Stimulated activated CD4-positive, alpha-beta T cell treated with anti-CD3 and anti-CD28 coated beads, Interleukin-1b, Interleukin-23, amount 100 ng/mL, for 48 hours (primary cell): ENCODE data around the gene NFAM1.
A peak's percentile ranks its signal among the peaks of the same experiment; 100 is the strongest.

Experiments used
- DNase-seq: peaks from one replicate; pipeline ENCODE4 v3.0.0-alpha.2; 2020

The NFAM1 gene

DNA sequence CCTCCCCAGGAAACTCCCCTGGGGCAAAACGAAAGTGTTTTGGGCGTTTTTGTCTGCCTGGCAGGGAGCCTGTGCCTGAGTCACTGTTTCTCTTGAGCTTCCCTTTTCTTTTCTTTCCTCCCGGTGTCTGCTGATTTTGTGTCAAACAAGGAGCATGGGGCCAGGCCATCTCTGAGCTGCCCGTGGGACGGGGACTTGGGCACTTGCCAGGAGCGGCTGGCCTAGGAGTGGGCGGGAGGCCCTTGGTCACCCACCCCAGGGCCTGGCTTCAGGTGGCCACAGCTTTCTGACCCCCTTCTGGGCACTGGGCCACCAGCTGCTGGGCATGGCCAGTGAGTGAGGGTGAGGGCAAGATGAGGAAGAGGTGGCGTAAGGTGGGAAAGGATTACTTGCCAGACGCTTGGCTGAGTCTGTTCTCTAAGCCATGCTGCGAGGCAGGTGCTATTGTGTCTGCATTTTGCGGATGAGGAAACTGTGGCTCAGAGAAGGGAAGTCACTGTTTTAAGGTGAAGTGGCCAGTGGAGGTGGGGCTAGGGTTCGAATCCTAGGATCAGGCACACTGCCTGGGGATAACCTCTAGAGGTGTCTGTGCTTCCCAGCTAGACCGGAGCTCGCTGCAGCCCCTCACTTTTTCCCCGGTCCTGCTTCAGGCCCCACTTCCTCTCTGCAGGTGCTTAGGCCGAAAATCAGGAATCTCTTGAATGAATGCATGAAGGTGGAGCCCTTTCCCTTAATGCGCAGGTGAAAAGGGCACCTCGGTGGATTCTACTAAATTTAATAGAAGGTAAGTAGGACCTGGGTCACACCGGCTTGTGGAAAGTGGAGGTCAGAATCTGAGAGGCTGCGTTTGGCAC lies 7.8 kb upstream of the NFAM1 start:
- DNase-seq, result no peak

DNA sequence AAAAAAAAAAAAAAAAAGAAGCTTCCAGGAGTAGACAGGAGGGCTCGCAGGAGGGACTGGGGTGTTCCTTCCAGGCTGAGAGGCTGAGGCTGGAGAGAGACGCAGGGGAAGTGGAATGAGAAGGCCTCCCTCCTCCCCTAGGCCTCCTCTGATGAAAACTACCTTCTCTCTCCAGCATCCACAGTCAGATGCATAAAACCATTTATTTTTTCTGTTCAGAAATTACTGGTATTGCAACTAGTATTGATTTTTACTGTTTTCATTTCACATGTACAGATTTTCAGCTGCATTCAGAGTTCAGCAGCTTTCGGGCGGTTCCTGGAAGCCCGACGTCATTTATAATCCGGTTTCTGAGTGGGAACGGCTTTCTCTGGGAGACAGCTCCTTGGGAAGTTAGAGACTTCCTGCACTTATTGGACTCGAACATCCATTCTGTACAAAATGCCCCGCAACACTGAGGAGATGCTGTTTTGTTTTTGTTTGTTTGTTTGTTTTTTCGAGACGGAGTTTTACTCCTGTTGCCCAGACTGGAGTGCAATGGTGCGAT lies 6.9 kb upstream of the NFAM1 start:
- no peak for DNase-seq

DNA sequence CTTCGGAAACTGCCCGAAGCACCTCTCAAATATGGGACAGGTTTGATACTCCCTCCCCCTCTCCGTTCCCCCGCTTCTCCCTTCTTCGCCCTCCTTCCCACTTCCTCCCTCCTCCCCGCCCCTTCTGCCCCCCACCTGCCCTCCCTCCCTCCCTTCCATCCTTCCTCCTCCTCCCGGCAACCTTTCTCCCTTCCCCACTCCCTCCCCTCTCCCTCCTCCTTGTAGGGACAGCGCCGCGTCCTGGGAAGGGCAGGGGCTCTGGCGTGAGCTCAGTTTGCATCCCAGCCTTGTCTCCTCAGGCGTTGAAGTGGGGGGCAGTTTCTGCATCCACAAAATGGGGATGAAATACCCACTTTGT lies 6.1 kb upstream of the NFAM1 start:
- no peak for DNase-seq

DNA sequence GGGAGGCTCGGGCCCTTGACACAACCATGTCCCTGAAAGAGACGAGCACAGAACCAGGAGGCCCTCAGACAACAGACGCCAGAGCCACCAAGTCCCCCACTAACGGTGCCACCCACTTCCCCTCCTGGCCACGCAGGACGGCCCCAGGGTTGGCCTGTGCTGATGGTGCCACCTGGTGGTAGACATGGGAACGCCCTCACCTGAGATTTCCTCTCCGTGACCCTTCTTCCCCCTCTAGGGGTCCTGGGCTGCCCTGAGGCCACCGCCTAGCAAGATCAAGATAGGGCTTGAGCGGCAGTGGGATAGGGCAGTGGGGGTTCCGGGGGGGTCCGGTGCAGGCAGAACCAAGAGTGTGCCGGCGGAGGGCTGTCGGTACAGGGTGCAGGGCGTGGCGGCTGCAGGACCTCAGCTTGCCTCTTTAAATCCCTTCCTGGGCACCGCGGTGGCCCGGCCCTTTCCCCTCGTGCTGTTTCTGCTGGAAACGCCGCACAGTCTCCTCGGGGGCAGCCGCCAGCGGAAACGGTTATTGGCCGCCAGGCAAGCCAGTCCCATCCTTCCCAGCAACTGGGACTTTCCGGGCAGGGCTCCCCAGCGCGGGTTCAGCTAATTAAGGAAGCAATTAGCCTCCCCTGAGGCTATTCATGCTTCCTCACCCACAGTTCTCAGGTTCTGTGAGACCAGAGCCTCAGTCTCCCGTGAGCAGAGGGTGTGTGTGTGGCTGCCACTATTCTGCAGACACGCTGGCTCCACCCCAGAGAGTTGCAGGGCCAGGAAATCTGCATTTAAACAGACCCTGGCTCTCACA lies 5.5 kb upstream of the NFAM1 start:
- peak; percentile 78 for DNase-seq

DNA sequence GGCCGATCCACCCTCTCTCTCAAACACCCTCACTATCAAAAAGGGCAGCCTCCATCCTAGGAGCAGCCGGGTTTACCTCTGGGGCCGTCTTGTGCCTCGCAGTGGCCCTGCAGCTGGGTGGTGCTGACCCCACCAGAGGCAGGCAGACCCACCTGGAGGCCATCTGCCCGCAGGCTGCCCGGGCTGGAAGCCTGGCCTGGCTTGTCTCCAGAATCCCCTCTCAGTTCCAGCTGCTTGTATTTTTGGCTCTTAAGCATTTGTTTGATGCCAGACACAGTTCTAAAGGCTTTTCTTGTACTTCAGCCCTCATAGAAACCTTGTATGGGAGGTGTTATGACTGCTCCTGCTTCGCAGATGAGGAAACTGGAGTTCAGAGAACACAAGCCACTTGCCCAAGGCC lies 4.2 kb upstream of the NFAM1 start:
- DNase-seq, result no peak

DNA sequence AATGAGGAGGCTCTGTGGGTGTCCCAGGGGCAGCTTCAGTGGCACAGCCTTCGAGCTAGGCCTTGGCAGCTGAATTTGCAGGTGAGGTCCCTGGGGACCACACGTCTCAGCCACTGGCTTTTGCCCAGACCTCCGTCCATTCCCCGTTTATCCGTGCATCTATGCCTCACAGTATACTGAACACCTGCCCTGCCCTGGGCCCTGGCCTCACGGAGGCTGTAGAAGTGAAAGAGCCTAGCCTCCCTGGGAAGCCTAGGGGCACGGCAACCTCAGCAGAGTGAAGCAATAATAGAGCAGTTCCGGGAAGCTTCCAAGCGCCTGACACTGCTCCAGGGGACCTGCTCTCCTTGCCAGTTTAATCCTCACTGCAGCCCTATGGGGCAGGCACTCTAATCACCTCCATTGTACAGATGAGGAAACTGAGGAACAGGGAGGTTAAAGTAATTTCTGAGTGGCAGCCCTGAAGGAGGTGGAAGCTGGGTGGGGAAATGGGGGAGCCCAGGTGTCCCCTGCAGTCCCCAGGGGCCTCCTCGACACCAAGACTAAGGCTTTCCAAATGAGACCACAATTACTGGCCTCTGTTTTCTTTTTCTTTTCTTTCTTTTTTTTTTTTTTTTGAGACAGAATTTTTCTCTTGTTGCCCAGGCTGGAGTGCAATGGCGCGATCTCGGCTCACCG lies 2.7 kb upstream of the NFAM1 start:
- DNase-seq, result no peak

DNA sequence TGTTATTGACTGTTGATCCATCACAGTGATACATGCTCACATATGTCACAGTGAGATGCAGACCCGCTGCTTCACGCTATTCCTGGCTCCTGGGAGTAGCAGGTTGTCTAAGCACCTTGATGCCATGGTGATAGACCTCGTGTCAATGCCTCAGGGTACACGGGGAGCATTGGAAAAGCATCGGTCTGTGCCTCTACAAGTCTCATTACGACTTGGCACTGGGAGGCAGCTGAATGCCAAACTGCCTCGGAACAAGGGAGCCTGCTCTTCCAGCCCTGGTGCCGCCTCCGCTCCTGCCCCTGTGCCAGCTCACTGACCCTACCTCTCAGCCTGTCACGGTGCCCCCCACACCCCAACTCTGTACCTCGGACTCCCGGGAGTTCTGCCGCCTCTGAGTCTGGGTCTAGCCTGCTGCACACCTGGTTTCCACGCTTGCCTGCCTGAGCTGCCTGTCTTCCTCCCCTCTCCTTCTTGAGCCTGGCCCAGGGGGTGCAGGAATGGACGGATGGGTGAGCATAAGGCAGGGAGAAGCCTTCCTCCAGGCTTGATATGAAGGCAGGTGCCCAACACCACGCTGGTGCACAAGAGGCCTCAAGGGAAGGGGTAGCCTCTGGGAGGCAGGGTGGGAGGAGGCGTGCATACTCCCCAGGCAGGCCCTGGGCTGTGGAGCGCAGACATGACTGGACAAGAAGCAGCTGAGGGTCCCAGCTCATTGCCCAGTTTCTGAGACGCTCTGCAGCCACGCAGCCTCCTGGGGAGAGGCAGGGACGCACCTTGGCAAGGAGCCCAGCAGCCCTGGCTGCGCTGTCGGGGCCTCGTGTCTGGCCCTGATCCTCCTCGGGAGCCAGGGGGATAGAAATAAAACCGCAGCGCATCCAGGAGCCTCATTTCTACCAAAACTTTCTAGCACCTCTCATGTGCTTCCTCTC lies 1.8 kb upstream of the NFAM1 start:
- no peak for DNase-seq

DNA sequence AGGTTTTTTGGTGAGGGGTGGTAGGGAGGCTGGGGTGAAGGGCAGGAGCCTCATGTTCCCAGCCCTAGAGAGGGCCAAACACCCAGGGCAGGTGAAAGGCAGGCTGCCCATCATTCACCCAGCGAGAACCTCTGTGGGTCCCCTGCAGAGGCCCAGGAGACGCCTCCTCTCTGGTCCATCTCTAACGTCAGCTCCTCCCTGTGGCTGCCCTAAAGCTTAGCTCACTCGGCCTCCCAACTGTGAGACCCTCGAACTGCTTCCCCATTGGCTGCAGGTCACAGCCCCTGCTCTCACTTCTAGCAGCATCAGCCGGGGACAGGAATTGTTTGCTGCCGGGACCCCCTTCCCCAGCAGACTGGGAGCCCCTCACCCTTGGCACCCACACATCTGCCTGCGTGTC lies 615 bp upstream of the NFAM1 start:
- DNase-seq, result no peak

DNA sequence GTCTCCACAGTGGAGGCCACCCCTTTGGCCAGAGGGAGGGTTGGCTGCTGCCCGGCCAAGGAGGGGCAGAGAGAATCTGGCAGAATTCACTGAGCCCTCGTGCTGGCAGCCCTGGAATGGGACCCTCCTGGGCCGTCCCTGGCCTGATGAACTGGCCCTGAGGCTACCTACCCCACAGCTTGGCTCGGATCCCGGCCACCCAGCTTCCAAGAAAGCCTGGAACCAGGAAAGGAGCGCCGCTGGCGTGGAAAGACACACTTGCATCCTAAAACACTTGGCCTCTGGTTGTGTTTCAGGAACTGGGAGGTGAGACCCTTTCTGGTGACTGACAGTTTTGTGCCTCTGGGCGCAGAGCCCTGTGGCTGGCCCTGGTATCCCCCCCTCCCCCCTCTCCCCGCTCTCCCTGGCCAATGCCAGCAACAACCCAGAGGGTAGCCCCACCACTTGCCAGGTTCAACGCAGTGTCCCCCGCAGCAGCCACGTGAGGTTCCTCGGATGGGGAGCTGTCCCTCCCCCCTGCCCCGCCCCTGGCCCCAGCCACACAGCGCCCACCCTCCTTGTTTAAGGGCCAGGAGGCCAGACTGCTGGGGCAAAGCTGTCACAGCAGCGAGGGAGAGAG lies 693 bp downstream of the NFAM1 start:
- no peak for DNase-seq

DNA sequence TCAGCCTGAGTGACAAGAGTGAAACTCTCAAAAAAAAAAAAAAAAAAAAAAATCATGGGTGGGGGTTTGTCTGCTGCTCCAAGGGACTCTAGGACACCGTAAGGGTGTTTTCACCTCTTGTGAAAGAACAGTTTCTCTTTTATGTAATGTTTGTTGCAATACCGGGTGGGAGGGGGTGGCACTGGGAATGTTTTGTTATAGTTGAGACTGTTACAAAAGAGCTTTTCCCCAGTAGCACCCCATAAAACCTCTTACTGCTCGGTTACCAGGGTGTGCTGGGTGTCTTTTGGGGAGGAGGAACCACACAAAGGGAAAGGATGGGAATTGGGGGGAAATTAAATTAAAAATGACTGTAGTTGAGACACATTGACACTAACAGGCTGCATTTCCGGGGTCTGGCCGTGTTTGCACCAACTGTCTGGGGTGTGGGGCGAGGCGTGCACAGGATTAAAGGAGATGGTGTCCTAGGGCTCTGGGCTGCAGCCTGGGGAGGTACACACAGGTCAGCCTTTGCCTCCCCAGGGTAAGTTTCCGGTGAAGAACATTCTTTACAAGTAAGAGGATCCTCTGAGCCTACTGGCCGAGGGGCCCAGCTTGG lies 1.6 kb downstream of the NFAM1 start:
- DNase-seq, result no peak

DNA sequence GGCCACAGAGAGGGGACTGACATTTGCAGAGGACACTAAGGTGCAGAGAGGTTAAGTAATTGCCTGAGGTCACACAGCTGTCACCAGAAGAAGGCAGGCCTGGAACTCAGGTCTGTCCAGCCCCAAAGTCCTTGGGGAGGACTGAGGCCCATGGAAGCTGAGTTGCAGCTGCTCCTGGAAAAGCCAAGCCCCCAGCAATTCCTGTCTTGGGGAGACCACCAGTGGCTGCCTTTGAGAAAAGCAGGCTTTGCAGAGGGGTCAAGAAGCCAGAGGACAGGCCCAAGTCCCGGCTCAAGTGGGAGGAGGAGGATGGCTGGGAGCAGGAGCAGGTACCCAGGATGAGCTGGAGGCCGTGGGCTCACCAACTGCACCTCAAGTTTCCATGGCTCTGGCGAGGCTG lies 3.4 kb downstream of the NFAM1 start:
- no peak for DNase-seq

DNA sequence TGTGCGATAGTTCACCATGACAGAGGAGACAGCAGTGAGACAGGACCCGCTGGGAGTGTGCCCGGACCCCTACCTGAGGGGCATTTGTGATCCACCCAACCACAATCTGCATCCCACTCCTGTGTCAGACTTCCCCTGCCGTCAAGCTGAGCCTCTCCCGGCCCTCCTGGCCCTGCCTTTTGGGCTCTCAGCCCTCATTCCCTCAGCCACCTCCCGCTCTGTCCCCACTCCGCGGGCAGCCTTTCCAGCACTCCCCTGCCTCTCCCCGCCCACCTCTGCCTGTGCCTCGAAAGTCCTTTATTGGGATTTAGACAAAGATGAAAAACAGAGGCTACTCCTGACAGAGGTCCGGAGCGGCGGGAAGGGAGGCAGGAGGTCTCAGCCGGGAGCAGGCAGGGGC lies 4.2 kb downstream of the NFAM1 start:
- DNase-seq, result no peak

DNA sequence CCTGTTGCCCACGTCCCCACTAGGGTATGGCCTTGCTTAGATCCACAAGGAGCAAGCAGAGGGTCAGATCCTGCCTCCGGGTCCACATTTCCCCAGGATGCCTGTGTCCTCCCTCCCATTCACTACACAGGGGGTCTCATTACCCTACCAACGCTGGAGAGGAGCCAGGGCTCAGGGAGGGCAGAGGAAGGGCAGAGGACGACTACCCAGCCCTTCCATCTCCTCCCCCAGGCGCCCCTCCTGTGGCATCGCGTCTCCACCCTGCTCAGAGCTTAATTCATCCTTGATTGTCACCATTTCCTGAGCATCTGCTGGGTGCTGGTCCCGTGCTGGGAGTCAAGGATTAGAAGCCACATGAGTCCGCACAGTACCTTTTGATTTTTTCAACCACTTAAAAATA lies 5.0 kb downstream of the NFAM1 start:
- DNase-seq, result no peak

DNA sequence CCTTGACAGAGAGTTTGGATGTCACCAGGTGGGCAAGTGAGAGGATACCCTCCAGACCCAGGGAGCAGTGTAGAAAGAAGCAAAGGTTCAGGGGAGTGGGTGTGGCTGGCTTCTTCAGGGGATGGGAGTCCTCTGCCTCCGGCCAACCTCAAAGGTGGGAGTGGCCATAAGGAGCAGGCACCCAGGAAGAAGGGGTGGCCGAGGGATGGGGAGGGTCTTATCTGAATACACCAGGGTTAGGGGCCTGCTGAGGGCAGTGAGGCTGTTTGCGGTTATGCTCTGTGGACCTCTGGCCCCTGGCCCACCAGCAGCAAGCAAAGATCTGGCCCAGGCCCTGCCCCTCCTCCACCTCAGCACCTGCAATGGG lies 6.2 kb downstream of the NFAM1 start:
- DNase-seq, result no peak

DNA sequence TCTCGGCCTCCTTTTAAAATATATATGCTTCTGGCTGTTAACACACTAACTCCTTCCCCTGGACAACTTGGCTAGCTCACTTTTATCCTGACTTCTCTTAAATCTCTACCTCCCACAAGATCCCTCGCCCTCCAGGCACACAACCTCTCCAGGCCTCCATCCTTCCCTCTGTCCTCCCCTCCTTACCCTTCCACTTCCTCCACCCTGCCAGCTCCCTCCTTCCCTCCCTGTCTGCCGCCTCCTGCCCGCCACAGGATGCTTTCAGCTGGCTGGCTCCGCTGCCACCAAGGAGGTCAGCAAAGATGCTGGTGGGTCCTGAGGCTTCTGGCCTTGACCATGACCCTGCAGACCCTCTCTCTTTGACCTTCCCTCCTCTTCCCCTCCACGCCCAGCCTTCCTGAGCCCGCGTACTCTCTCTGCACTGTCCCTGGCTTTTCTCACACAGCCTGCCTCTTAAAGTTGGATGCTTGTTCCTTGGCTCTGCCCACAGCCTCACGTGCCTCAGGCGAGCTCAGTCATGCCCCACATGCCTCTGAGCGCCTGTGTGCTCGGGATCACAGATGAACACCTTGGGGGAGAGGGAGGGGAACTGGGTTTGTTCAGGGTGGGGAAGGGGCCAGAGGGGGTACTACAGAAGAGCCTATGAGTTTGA lies 6.7 kb downstream of the NFAM1 start:
- DNase-seq, result no peak

DNA sequence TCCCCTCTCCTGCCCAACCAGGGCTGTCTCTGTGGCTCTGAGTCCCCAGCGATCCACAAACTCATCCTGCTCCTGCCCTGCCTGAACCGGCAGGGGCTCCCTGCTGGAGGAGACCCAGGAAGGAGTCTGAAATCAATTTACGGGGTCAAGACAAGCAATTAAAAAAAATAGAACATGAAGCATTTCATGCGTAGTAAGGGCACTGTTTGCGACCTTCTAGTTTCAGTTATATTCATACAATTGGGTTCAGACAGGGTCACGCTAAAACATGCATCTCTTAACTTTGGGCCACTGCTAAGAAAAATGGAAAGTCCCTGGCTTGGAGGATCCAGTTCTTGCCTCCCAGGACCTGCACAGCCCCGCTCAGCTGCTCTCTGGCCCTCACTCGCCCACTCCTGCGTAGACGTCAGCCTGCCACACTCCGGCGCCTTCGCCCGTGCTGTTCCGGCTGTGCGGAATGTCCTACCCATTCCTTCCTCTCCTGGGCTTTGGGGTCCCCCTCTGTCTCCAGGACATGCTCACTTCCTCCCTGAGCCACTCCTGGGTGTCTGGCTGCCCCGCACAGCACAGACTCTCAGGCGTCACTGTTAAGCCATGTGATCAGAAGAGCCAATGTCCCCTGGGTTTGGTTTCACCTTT lies 12.8 kb downstream of the NFAM1 start:
- DNase-seq, result no peak

DNA sequence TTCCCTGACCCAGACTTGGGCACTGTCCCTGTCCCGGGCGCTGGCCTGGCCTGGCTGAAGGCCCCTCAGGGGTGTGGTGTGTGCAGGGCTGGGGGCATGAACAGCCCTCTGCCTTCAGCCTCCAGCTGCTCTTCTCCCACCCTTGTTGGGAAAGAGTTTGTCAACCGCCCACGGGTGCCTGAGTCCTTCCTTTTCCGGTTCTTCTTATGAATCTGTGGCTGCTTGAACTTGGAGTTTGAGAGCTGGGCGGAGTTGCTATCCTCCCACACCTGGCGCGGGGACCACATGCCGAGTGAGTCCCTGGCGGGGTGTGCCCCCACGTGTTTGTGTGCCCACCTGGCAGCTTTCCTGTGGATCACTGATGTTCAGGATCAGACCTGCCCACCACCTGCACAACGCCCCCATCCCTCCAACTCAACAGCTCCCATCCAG lies 13.4 kb downstream of the NFAM1 start:
- DNase-seq, result no peak

DNA sequence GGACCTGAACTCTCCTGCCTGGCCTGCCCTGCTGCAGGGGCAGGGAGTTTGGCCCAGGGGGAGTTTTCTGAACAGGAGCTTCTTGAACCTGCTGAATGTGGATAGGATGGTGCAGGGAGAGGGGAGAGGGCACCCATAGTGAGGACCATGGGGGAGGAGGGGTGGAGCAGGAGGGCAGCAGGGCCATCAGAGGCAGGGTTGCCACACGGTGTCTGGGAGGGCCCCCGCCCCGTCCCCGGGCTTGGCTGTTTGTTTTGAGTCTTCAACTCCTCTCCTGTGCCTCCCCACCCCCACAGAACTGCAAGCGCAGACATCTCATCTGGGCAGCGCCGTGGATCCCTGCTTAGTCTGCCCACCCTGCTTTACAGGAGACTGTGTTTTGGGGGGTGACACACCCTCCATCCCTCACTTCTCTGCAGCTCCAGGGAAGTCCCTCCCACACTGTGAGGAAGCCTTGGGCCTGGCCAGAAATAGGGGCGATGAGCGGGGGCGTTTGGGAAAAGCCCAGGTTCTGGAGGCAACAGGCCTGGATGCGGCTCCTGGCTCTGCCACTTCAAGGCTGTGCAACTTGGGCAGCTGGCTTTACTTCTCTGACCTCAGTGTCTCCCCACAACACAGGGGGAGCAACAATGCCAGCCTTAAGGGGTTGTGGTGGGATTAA lies 14.4 kb downstream of the NFAM1 start:
- DNase-seq, result no peak

DNA sequence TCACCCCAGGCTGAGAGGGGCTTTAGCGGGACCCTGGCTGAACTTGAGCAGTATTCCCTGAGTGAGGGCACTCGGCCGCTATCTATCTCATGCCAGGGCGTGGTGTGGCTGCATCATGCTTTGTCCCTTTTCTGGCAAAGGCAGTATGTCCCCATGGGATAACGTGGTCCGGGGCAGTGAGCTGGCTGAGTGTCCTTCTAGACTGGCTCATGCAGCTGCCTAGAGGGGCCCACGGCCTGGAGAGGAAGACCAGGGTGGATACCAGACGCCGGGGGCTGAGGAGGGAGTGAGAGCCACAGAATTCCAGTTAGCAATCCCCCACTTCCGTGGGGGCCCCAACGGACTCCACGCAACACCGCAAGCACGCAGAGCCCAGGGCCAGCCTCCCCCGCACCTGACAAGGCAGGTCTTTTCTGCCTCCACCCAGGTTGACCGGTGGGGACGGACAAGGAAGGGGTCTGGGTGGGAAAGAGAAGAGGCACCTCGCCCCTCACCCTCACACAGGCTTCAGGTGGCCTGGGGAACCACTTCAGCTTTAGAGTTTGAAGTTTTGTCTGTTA lies 15.5 kb downstream of the NFAM1 start:
- no peak for DNase-seq
